Measurements from ENCODE around the gene C1QA.
"Not testable (repeated sequence)": the region's sequence is repeated elsewhere in the genome, so short reads cannot be mapped to it uniquely, and the experiment has no call there.

Gene C1QA

DNA sequence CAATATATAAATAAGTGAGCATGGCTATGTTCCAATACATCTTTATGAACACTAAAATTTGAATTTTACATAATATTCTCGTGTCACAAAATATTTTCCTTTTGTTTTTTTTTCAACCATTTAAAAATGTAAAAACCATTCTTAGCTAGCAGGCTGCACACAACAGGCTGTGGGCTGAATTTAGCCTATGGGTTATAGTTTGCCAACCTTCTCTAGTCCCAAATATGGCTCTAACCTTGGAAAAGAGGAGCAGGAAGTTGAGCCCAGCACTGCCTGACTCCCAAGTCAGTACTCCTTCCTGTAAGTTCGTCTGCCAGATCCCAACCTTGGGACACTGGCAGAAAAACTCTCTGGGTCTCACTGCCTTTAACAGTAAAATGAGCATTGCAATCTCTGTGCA lies 30.0 kb downstream of the C1QA start:
- Histone ChIP-seq H3K4me3 (ENCODE audit: low read length) (no peak overlapping the region), H3K79me2 (ENCODE audit: low read length) (no peaks in the 10 kb centered on the region), H3K9me3 (ENCODE audit: insufficient read depth, low read length) (no peaks in the 10 kb centered on the region), H2AFZ (ENCODE audit: low read depth, low read length) (no peak overlapping the region), H3K4me1 (ENCODE audit: low read length) (no peaks in the 10 kb centered on the region), H3K27me3 (ENCODE audit: low read depth, low read length) (peaks cover 22% of the 10 kb centered on the region), H3K36me3 (replicated peaks; ENCODE audit: low read depth, low read length) (no peaks in the 10 kb centered on the region), H4K20me1 (ENCODE audit: insufficient read depth, low read length) (no peaks in the 10 kb centered on the region), H3K4me2 (ENCODE audit: low read length) (no peak overlapping the region), H3K9ac (ENCODE audit: low read length) (no peak overlapping the region), H3K27ac (ENCODE audit: low read length) (no peak overlapping the region)
- TF ChIP-seq, protein P1, sequence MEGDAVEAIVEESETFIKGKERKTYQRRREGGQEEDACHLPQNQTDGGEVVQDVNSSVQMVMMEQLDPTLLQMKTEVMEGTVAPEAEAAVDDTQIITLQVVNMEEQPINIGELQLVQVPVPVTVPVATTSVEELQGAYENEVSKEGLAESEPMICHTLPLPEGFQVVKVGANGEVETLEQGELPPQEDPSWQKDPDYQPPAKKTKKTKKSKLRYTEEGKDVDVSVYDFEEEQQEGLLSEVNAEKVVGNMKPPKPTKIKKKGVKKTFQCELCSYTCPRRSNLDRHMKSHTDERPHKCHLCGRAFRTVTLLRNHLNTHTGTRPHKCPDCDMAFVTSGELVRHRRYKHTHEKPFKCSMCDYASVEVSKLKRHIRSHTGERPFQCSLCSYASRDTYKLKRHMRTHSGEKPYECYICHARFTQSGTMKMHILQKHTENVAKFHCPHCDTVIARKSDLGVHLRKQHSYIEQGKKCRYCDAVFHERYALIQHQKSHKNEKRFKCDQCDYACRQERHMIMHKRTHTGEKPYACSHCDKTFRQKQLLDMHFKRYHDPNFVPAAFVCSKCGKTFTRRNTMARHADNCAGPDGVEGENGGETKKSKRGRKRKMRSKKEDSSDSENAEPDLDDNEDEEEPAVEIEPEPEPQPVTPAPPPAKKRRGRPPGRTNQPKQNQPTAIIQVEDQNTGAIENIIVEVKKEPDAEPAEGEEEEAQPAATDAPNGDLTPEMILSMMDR (IDR thresholded peaks at IDR 0.05; ENCODE audit: low read depth, low read length), result no peak
- TF ChIP-seq EZH2phosphoT487 (IDR thresholded peaks at IDR 0.05; ENCODE audit: low read depth), result no peak

DNA sequence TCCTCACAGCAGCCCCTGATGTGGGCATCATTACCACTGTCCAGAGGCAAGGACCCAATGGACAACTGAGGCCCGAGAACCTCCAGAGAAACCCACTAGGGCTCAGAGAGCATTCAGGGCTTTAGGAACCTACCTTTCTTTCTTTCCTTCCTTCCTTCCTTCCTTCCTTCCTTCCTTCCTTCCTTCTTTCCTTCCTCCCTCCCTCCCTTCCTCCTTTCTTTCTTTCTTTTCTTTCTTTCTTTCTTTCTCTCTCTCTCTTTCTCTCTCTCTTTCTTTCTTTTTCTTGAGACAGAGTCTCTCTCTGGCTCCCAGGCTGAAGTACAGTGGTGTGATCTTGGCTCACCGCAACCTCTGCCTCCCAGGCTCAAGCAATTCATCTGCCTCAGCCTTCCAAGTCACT lies 32.4 kb downstream of the C1QA start:
- not testable (repeated sequence) for H3K36me3 ChIP-seq (replicated peaks; ENCODE audit: low read depth, low read length); H3K4me1 ChIP-seq (ENCODE audit: low read length); H3K27ac ChIP-seq (ENCODE audit: low read length); H3K79me2 ChIP-seq (ENCODE audit: low read length); H4K20me1 ChIP-seq (ENCODE audit: insufficient read depth, low read length); H3K9ac ChIP-seq (ENCODE audit: low read length); H3K9me3 ChIP-seq (ENCODE audit: insufficient read depth, low read length); H3K4me2 ChIP-seq (ENCODE audit: low read length); H2AFZ ChIP-seq (ENCODE audit: low read depth, low read length); H3K4me3 ChIP-seq (ENCODE audit: low read length)
- peaks cover 39% of the 10 kb centered on the region for H3K27me3 ChIP-seq (ENCODE audit: low read depth, low read length)

DNA sequence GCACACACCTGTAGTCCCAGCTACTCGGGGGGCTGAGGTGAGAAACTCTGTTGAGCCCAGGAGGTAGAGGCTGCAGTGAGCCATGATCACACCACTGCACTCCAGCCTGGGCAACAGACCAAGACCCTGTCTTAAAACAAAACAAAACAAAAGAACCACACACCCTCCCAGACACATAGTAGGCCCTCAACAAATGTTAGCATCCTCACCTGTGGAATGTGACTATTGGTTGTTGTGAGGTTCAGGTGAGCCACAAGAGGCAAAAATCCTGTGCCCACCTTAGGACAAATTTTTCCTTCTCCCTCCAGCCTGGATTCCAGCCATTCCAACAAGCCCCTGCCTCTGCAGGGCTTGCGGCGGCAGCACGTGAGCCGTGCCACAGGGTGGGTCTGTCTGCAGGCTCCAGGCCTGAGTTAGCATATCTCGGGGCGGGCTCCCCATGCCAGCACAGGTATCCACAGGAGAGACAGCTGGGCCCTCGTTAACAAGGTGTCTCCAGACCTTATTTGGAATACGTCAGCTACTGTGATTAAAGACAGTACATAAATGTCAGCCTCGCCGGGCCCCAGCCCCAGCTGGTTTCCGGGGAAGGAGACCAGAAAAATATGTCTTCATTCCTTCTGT lies 34.0 kb downstream of the C1QA start:
- no peak overlapping the region for H3K27ac ChIP-seq (ENCODE audit: low read length)
- H3K9ac ChIP-seq (ENCODE audit: low read length), result no peak overlapping the region
- H3K4me3 ChIP-seq (ENCODE audit: low read length), result no peak overlapping the region
- no peaks in the 10 kb centered on the region for H3K36me3 ChIP-seq (replicated peaks; ENCODE audit: low read depth, low read length)
- peaks cover 4% of the 10 kb centered on the region; the same call in 1 of the 2 replicates for H3K4me1 ChIP-seq (ENCODE audit: low read length)
- no peak overlapping the region for H3K4me2 ChIP-seq (ENCODE audit: low read length)
- H3K27me3 ChIP-seq (ENCODE audit: low read depth, low read length), result peaks cover 39% of the 10 kb centered on the region
- no peak overlapping the region for H2AFZ ChIP-seq (ENCODE audit: low read depth, low read length)
- no peaks in the 10 kb centered on the region for H3K79me2 ChIP-seq (ENCODE audit: low read length)
- H3K9me3 ChIP-seq (ENCODE audit: insufficient read depth, low read length), result no peaks in the 10 kb centered on the region
- TF ChIP-seq, protein P1 (IDR thresholded peaks at IDR 0.05; ENCODE audit: low read depth, low read length), result no peak
- TF ChIP-seq EZH2phosphoT487 (IDR thresholded peaks at IDR 0.05; ENCODE audit: low read depth), result no peak
- no peaks in the 10 kb centered on the region for H4K20me1 ChIP-seq (ENCODE audit: insufficient read depth, low read length)

DNA sequence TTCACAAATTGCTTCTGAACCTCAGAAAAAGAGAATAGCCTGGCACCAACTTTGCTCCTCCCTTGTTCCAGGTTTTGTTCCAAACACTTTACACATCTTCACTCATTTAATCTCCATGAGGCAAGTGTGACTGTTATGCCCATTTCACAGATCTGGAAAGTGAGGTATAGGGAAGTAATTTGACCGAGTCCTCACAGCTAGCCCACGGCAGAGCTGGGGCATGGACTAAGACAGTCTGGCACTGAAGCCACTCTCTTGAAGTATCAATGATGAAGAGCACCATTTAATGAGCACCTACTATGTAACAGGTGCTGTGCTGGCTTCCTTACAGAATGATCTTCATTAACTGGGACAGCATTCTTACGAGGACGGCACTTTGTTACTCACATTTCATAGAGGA lies 35.6 kb downstream of the C1QA start:
- Histone ChIP-seq H3K9ac (ENCODE audit: low read length) (no peak overlapping the region), H3K27ac (ENCODE audit: low read length) (no peak overlapping the region), H3K27me3 (ENCODE audit: low read depth, low read length) (peaks cover 37% of the 10 kb centered on the region), H3K79me2 (ENCODE audit: low read length) (no peaks in the 10 kb centered on the region), H3K36me3 (replicated peaks; ENCODE audit: low read depth, low read length) (no peaks in the 10 kb centered on the region), H3K9me3 (ENCODE audit: insufficient read depth, low read length) (no peaks in the 10 kb centered on the region), H3K4me1 (ENCODE audit: low read length) (peaks cover 4% of the 10 kb centered on the region; the same call in 1 of the 2 replicates), H4K20me1 (ENCODE audit: insufficient read depth, low read length) (no peaks in the 10 kb centered on the region), H3K4me2 (ENCODE audit: low read length) (no peak overlapping the region), H3K4me3 (ENCODE audit: low read length) (no peak overlapping the region), H2AFZ (ENCODE audit: low read depth, low read length) (no peak overlapping the region)
- TF ChIP-seq EZH2phosphoT487 (IDR thresholded peaks at IDR 0.05; ENCODE audit: low read depth), result no peak
- TF ChIP-seq, protein P1 (IDR thresholded peaks at IDR 0.05; ENCODE audit: low read depth, low read length), result no peak
